Limb (tissue), 2 donors: Measurements from ENCODE around the gene NIT1.

Experiments used
- DNase-seq, 2 donors: peaks; one replicate each; pipeline ENCODE4 v3.0.0-alpha.2; 2016; ENCODE audit errors: extremely low spot score in 2 of 2

The NIT1 gene

DNA sequence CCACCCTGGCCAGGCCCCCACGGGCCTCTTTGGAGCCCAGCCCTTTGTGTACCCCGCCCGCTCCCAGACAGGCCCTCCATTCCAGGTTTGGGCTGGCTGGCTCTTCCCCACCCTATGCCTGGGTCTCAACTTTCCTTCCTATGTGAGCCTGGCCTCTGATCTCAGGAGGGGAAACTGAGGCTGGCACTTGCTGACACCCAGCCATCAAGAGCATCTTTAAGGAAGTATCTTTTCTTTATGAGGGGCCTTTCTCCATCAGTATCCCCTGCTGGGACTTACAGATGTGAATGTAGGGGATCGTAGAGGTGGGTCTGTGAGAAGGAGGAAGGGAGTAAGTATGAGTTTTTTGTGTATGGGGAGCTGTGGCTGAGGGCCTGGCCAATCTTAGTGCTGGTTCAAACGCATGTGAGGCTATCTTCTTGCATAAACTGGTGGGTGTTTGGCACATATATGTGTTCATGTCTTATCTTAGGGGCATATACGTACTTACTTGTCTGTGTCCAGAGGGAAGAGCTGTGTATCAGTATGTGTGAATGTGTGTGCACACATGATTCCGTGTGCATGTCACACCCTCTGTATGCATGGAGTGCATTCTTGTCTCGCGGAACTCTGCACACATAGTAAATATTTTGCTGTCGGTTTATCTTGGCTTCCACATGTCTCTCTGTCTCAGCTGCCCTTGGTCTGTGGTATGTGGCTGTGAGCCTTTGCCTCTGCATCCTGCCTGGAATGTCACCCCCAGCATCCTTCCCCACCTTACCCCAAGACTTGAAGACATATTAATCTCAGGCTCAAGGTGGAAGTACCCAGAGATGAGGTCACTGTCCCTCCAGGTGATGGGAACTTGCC, 33.9 kb upstream of the NIT1 start:
- DNase-seq = no peak

DNA sequence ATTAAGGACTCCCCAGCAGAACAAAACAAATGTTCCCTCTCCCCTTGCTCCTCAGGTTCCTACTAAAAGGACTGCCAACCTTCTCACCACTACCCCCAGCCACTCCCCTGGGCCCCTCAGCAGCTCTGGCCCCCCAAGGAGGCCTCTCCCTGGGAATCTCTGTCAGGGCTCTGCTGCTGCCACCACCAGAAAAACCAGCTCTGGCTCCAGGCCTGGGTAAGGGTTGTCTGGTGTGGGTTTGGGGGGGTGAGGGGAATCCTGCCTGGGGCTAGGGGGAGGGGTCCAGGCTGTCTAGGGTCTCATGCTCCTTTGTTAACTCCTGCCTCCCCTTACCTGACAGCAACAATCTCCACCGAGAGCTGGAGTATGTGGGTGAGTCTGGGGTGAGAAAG, 33.3 kb upstream of the NIT1 start:
- no peak for DNase-seq

DNA sequence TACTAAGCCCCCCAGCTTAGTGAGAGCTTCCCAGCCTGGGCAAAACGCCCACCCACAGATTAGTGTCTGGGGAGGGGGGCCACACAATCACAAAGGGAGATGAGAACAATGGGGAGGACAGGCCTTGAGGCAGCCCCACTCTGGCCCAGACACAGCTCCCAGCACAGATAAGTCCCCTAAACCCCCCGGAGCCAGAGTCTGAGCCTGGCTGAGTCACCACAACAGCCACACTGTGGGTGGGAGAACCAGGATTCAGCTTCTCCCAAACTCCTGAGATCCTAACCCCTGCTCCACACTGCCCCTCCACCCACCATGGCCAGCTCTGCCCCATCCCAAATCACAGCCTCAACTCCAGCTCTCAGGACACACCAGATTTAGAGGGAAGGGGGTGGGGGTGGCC, 32.7 kb upstream of the NIT1 start:
- no peak for DNase-seq

DNA sequence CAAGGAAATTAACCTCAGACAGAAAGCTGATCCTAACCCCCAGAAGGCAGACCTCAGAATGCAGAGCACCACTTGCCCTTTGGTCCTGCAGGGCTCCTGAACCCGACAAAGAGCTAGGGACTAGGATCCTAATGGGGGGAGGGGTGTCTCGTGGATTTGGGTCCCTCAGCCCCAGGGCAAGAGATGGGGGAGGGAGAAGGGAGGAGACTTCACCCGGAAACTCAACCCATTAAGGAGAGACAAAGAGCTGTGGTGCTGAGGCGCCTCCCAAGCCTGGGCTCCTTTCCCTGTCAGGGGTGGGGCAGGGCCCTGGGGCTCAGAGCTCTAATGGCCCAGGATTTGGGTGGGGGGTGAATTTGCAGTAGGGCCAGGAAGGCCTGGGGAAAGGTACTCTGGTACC, 31.4 kb upstream of the NIT1 start:
- DNase-seq = no peak

DNA sequence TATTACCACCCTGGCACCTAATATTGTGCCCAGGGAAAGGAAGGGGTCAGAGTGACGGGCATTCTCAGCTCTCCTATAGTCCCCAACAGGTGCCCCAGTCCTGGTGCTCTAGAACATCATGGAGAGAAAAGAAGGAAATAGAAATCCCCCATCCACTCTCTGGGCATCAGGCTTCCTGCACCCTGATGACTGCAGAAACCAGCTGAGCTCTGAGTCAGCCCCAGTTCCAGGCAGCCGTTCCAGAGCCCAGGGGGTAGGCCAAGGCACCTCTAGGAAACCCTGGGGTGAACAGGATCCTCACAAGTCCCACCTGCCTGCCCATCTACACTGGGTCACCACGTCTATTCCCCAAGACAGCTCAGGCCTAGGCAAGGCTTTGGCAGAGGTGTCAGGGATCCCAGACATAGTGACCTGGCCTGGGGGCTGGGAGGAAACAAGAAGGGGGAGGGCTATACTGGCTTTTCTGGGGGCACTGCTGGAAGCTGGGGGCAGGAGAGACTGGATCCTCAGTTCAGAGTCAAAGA, 29.3 kb upstream of the NIT1 start:
- DNase-seq = no peak

DNA sequence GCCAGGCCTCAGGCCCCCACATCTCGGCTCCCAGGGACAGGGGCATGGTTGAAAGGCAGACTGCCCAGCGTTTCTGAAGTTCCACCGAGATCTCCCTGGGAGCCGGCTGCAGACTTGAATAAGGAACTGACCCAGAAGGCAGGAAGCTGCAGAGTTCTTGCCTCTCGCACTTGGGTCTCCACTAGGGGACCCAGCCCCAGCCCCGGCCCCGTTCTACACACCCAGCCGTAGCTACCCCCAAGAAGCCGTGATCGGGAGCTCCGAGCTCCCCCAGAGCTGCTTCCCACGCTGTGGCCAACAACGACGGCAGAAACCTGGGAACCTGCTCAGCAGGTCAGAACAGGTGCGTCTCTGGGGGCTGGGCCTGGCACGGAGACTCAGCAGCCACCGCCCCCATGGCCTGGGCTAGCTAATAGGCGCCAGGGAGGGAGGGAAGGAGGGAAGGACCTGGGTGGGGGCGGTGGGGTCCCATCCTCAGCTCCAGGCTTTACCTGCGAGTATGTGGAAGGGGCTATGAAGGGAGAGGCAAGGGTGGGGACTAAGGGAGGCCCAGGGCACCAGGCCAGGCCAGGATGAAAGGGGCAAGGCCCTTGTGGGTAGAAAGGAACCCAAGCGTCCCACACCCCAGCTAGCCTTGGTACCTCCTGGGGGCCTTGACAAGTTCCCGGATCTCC, 28.5 kb upstream of the NIT1 start, which contains the start of gene NECTIN4:
Gene NECTIN4 (minus strand): TSS at position 308 of the 674 bp plus-strand sequence. CDS start 262 bp downstream, at position 46.
- no peak for DNase-seq

DNA sequence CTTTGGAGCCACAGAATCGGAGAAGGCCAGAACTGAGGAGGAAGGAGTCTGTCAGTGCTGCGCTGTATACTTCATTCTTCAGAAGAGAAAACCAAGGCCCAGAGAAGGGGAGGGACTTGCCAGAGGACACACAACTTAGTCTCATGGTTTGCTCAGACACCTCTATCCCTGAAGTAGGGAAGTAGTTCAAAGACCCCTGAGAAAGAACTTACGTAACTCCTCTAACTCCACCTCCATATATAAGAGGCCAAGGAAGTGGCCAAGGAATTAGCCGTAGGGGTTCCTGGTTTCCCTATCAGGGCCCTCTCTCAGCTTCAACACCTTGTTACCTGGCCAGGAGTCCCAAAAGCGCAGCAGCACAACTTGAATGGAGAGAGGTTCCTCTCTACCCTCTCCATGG, 28.0 kb upstream of the NIT1 start:
- DNase-seq = no peak

DNA sequence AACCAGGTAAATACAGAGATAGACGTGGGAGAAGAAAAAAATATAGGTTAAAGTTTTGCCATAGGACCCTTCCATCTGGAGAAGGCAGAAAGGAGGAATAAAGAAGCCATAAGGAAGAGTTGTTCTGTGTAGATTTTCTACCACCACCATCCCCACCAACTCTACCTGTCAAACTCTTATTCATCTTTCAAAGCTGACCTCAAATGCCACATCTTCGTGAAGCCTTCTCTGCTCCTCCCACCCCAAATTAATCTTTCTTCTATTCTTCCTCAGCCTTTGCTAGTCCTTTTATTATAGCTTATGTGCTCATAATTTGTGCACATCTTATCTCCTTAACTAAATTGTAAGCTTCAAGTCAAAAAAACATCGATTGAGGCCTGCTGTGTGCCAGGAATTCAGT, 27.3 kb upstream of the NIT1 start:
- DNase-seq = no peak

DNA sequence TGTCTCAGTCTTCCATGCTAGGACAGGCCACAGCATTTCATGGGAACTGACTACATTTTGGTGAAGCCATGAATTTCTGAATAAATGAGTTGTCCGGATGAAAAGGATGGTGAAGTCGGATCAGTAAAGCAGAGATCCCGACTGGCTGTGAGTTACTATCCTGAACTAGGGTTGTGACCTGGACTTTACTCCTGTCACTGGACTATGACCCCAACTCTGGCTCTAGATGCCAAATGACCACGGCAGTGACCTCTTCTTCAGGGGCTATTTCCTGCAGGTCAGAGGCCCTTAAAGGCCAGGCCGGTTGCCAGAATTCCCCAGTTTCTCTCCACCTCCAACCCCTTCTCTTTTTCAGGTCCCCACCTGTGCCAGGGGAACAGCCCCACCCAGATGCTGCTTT, 26.8 kb upstream of the NIT1 start:
- no peak for DNase-seq

DNA sequence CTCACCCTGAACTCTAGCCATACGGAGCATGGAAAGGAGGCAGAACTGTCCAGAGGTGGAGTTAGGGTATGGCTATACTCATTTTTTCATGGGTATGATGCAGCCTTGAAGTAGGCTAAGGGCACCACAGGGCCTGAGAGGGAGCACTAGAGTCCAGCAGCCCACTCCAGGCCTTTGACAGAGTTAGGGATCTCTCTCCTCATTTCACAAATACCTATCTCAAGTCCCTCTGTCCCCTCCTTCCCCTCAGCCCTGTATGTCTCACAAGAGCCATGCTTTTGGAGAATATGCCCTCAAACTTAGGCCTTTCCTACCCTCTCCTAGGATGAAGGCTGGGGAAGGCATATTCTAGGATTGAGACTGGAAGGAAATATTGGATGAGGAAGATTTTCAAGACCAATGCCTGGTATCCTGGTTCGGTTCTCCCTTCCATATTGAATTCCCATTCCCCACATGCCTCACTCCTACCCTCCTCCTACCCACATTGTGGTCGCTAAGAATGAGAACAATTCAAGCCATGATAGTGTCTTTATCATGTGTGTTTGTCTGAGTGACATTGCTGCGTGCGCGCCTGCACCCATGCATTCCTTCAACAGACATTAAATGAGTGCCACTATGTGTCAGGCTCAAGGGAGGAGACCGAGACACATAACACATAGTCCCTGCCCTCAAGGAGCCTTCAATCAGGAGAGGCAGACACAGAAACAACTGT, 26.0 kb upstream of the NIT1 start:
- no peak for DNase-seq

DNA sequence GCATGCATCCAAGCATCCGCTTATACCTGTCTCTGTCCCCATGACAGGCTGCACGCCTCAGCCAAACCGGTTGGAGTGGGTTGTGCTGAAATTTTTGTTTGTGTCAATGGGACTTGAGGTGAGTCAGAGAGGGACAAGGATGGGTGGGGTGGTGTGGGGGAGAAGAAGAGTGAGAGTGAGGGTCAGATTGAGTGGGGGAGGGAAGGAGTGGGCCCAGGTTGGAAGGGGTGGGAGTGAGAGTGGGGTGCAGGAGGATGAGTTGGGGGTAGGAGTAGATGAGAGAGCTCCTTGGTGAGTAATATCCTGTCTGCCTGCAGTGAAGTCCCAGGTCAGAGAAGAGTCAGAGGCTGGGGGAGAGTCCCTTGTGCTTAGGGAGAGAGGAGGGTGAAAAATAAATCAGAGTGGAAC, 25.3 kb upstream of the NIT1 start:
- no peak for DNase-seq

DNA sequence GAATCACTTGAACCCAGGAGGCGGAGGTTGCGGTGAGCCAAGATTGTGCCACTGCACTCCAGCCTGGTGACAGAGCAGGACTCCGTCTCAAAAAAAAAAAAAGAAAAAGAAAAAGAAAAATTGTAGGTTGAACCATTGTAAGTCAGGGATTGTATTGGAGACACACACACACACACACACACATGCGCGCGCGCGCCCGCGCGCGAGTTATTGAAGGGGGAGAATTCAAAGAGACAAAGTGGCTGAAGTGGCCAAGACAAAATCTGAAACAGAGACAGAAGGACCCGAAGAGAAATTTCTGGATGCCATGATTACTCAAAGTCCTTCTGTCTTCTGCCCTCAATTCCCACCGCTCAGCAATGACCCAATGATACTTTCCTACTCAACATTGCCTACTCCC, 23.4 kb upstream of the NIT1 start:
- DNase-seq = no peak

DNA sequence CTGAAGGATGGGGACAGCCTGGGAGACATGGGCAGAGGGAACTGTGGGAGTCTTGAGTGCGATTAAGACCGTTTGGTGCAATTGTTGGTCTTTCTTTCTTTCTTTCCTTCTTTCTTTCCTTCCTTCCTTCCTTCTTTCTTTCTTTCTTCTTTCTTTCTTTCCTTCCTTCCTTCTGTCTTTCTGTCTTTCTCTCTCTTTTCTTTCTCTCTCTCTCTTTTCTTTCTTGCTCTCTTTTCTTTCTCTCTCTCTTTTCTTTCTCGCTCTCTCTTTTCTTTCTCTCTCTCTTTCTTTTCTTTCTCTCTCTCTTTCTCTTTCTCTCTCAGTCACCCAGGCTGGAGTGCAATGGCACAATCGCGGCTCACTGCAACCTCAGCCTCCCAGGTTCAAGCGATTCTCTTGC, 22.7 kb upstream of the NIT1 start:
- no peak for DNase-seq

DNA sequence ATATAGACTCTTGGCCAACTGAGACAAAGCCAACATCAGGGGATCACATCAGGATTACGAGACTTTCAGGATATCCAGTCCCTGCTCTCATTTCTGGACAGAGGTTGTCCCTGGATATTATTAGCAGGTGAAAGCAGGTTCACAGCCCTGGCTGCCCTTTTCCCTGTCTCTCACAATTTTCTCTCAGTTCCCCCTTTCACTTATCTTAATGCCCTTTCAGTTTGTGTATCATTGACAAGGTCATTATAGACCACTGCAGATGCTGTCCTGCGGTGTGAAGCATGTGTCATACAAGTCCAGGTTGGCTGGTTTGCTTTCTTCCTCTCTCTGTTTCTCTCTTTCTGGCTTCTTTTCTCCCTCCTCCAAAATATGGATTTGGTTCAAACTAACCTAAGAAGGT, 21.9 kb upstream of the NIT1 start:
- DNase-seq = no peak

DNA sequence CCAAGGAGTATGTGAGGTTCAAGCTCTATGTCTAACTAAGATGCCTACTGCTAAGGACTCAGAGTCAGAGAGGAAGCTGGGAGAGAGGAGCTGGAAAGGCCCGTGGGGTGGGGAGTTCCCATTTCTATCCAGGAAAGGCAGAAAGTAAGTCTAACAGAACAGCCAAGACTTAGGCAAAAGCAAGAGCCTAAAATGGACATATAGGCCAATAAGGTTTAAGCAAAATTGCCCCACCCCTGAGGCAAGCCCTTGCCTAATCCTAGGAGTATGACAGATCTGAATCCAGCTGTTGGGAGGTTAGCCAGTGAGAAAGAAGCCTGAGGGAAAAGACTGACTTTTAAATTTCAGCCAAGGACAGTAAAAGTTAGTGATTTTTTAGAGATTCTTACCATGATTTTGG, 21.4 kb upstream of the NIT1 start:
- no peak for DNase-seq

DNA sequence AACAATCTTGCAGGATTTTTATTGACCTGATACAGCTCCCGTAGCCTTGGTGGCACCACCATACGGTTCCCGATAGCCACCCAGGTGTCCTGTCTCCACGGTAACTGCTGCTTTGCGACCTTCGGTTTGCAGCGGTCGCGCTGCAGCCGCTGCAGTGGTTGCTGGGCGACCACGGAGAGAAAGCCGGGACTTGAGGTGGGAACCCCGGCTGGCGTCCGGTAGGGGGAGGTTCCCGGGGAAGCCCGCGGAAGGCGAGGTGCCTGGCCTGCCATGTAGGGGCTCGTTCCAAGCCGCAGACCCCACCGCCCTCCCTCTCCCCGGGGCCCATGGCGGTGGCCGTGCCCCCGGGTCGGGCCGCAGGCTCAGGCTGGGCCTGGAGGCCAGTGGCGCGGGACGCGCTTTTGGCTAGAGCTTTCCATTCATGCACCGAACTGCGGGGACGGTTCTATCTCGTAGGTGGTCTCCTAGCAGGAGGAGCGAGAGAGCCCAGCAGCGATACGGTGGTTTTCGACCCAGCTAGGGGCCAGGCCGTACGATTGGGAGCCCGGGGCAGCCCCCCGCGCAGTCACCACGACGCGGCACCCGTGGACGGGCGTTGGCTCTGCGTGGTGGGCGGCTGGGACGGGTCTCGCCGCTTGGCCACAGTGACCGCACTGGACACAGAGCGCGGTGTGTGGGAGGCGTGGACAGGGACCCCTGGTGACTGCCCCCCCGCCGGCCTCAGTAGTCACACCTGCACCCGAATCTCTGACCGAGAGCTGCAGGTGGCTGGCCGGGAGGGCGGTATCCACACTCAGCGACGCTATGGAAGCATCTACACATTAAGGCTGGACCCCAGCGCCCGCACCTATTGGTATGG, 19.5 kb upstream of the NIT1 start, which contains the start of gene KLHDC9:
Gene KLHDC9 (plus strand): TSS at position 152 of the 859 bp plus-strand sequence. CDS start 175 bp downstream, at position 327.
- peak; percentile 64 to 83 for DNase-seq

DNA sequence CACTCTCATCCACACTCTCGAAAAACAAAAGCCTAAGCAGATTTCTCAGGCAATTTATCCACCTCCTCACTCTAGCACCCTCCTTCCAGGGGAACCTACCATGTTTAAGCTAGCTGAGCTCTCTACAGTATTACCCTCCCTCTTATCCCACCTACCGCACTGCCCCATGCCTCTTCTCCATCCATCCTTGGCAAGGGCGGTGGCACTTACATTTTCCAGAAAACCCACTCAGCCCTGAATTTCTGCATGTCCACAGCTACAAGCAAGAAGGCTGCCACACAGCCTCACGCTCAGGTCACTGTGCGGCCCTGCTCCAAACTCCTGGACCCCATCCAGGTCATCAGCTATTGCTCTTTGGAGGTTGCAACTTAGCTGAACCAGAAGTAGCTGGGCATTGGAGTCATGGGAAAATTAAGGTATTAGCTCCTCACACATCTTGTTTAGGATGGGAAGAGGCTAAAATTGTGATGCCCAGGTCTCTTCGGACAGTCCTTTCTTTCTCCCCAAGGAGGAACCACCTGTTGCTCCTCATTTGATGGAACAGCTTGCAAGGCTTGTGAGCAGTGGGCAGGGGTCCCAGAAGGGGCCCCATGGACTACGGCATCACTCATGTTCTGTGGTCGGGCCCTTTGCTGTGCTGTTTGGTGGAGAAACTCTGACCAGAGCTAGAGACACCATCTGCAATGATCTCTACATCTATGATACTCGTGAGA, 18.7 kb upstream of the NIT1 start:
- DNase-seq = no peak

DNA sequence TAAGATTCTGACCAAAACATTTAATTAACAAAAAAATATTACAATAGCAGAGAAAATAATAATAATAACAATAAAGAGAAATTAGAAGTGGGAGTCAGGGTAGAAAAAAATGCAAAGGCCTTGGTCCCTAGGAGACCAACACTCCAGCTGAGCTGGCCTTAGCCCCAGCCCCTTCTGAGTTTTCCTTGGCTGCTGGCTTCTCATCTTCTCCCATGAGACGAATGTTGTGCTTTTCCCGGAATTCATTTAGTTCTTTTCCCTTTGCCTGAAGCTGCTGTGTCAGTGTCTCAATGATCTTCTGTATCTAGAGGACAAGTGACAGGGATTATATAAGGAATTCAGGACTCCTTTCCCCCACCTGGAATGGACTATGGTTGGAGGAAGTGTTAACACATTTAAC, 17.3 kb upstream of the NIT1 start:
- DNase-seq = no peak

DNA sequence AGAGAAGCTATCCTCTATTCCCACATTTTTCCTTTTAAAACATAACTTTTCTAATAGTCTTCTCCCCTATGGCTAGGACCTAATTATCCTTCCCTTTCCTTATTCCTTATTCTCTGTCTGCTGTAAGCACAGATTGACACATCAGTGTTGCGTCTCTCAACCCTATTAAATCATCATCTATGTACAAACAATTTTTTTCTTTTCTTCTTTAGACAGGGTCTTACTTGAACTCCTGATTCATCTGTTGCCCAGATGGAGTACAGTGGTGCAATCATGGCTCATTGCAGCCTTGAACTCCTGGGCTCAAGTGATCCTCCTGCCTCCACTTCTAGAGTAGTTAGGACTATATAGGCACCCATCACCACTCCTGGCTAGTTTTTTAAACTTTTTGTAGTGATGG, 11.5 kb upstream of the NIT1 start:
- no peak for DNase-seq

DNA sequence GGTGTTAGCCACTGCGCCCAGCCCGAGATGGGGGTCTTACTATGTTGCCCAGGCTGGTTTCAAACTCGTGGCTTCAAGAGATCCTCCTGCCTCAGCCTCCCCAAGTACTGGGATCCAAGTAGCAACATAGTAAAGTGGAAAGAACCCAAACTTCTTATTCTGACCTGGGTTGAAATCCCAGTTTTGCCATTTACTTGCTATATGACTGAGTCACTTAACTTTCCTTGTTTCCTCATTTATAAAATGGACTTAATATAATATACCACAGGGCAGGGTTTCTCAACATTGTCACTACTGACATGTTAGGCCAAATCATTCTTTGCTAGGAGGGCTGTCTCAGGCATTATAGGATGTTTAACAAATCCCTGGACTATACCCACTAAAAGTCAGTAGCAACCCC, 6.8 kb upstream of the NIT1 start:
- no peak for DNase-seq
